ENCODE data around the gene FFAR1. TPM values are rescaled to one million over a fixed set of nuclear protein-coding genes. Genes with fewer than 3 reads are reported as not detected.
"Not testable (repeated sequence)": the region's sequence is repeated elsewhere in the genome, so short reads cannot be mapped to it uniquely, and the experiment has no call there.

FFAR1 gene
- total RNA-seq, 1 experiment from 2014 or later, result not detected

GRCh38 chr19:35341565-35342225 lies 6.0 kb upstream of the FFAR1 start:
- no peak for DNase-seq (ENCODE audit: low read depth)

- no peak for DNase-seq (ENCODE audit: low read depth)
Observed at GRCh38 chr19:35342430-35342829, 5.3 kb upstream of the FFAR1 start.

- DNase-seq (ENCODE audit: low read depth), result no peak
Observed at GRCh38 chr19:35344511-35345031, 3.1 kb upstream of the FFAR1 start.

GRCh38 chr19:35345671-35346111 lies 2.0 kb upstream of the FFAR1 start:
- no peak for DNase-seq (ENCODE audit: low read depth)

GRCh38 chr19:35346193-35347052 lies 1.3 kb upstream of the FFAR1 start:
- DNase-seq (ENCODE audit: low read depth), result no peak

- no peak for DNase-seq (ENCODE audit: low read depth)
Observed at GRCh38 chr19:35347930-35348298, 212 bp downstream of the FFAR1 start.

GRCh38 chr19:35348911-35349611 lies 1.4 kb downstream of the FFAR1 start:
- no peak for DNase-seq (ENCODE audit: low read depth)

GRCh38 chr19:35349614-35350521 lies 2.2 kb downstream of the FFAR1 start:
- DNase-seq (ENCODE audit: low read depth), result no peak

GRCh38 chr19:35350591-35350990 lies 2.9 kb downstream of the FFAR1 start:
- DNase-seq (ENCODE audit: low read depth), result no peak

- no peak for DNase-seq (ENCODE audit: low read depth)
Observed at GRCh38 chr19:35351411-35352176, 3.9 kb downstream of the FFAR1 start.

GRCh38 chr19:35352177-35352447 lies 4.4 kb downstream of the FFAR1 start:
- no peak for DNase-seq (ENCODE audit: low read depth)

GRCh38 chr19:35352448-35353304 lies 5.0 kb downstream of the FFAR1 start:
- peak; percentile 86 for DNase-seq (ENCODE audit: low read depth)

GRCh38 chr19:35353635-35354034 lies 5.9 kb downstream of the FFAR1 start:
- no peak for DNase-seq (ENCODE audit: low read depth)

- DNase-seq (ENCODE audit: low read depth), result no peak
Observed at GRCh38 chr19:35354898-35355297, 7.2 kb downstream of the FFAR1 start.

- DNase-seq (ENCODE audit: low read depth), result no peak
Observed at GRCh38 chr19:35355791-35356460, 8.2 kb downstream of the FFAR1 start.

GRCh38 chr19:35357867-35358573 lies 10.3 kb downstream of the FFAR1 start, which contains the start of gene FFAR3:
Gene FFAR3 (plus strand): TSS chr19:35358460. CDS start chr19:35358891, 431 bp downstream.
- no peak for DNase-seq (ENCODE audit: low read depth)

- DNase-seq (ENCODE audit: low read depth), result not testable (repeated sequence)
Observed at GRCh38 chr19:35358834-35359233, 11.1 kb downstream of the FFAR1 start.

- DNase-seq (ENCODE audit: low read depth), result not testable (repeated sequence)
Observed at GRCh38 chr19:35359395-35359794, 11.7 kb downstream of the FFAR1 start.

Data from Daoy (cell line).